ENCODE results near the gene NIFK.
"Not testable (repeated sequence)": the region's sequence is repeated elsewhere in the genome, so short reads cannot be mapped to it uniquely, and the experiment has no call there.

The NIFK gene

DNA sequence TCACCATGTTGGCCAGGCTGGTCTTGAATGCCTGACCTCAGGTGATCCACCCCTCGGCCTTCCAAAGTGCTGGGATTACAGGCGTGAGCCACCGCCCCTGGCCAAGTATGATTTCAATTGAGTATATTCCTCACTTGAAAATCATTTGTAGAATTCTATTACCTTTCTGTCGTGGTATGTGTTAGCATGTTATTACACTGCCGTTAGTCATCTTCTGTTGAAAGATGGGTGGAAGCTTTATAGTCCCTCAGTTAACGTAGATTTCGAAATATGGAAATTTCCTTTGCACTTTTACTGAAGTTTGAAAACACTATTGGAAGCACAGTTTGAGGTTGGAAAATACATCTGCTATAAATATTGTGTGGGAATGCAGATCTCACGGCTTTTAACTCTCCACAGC is 14.7 kb downstream of the NIFK start:
- Histone ChIP-seq H3K27me3 (ENCODE audit: insufficient read depth, low read depth) (no peaks in the 10 kb centered on the region), H2AFZ (ENCODE audit: low read depth) (no peak overlapping the region), H3K4me1 (ENCODE audit: low read depth, poor library complexity, severe bottlenecking) (no peaks in the 10 kb centered on the region), H3K79me2 (ENCODE audit: insufficient read depth, low read depth) (no peaks in the 10 kb centered on the region), H3K27ac (no peak overlapping the region), H3K9ac (no peak overlapping the region), H3K4me2 (no peak overlapping the region), H4K20me1 (ENCODE audit: insufficient read depth) (no peaks in the 10 kb centered on the region), H3K4me3 (IDR thresholded peaks at IDR 0.05; ENCODE audit: insufficient read depth, low read depth, low read length) (no peak overlapping the region), H3K36me3 (ENCODE audit: insufficient read depth) (no peaks in the 10 kb centered on the region)
- TF ChIP-seq, protein P1, sequence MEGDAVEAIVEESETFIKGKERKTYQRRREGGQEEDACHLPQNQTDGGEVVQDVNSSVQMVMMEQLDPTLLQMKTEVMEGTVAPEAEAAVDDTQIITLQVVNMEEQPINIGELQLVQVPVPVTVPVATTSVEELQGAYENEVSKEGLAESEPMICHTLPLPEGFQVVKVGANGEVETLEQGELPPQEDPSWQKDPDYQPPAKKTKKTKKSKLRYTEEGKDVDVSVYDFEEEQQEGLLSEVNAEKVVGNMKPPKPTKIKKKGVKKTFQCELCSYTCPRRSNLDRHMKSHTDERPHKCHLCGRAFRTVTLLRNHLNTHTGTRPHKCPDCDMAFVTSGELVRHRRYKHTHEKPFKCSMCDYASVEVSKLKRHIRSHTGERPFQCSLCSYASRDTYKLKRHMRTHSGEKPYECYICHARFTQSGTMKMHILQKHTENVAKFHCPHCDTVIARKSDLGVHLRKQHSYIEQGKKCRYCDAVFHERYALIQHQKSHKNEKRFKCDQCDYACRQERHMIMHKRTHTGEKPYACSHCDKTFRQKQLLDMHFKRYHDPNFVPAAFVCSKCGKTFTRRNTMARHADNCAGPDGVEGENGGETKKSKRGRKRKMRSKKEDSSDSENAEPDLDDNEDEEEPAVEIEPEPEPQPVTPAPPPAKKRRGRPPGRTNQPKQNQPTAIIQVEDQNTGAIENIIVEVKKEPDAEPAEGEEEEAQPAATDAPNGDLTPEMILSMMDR (conservative IDR thresholded peaks at IDR 0.05; ENCODE audit: low read depth, low read length): no peak

DNA sequence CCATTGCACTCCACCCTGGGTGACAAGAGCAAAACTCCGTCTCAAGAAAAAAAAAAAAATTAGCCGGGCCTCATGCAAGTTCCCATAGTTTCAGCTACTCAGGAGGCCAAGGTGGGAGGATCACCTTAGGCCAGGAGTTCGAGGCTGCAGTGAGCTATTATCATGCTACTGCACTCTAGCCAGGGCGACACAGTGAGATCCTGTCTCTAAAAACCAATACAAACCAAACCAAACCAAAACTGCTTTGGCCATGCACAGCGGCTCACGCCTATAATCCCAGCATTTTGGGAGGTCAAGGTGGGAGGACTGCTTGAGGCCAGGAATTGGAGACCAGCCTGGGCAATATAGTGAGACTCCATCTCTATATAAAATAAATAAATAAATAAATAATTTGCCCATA is 19.1 kb downstream of the NIFK start:
- no peak overlapping the region for H3K9ac ChIP-seq
- H4K20me1 ChIP-seq (ENCODE audit: insufficient read depth): no peaks in the 10 kb centered on the region
- no peak overlapping the region for H3K4me3 ChIP-seq (IDR thresholded peaks at IDR 0.05; ENCODE audit: insufficient read depth, low read depth, low read length)
- TF ChIP-seq, protein P1 (conservative IDR thresholded peaks at IDR 0.05; ENCODE audit: low read depth, low read length): no peak
- no peaks in the 10 kb centered on the region for H3K79me2 ChIP-seq (ENCODE audit: insufficient read depth, low read depth)
- H3K36me3 ChIP-seq (ENCODE audit: insufficient read depth): no peaks in the 10 kb centered on the region
- H2AFZ ChIP-seq (ENCODE audit: low read depth): no peak overlapping the region
- H3K4me1 ChIP-seq (ENCODE audit: low read depth, poor library complexity, severe bottlenecking): no peaks in the 10 kb centered on the region
- H3K27ac ChIP-seq: no peak overlapping the region
- H3K27me3 ChIP-seq (ENCODE audit: insufficient read depth, low read depth): no peaks in the 10 kb centered on the region
- no peak overlapping the region for H3K4me2 ChIP-seq

DNA sequence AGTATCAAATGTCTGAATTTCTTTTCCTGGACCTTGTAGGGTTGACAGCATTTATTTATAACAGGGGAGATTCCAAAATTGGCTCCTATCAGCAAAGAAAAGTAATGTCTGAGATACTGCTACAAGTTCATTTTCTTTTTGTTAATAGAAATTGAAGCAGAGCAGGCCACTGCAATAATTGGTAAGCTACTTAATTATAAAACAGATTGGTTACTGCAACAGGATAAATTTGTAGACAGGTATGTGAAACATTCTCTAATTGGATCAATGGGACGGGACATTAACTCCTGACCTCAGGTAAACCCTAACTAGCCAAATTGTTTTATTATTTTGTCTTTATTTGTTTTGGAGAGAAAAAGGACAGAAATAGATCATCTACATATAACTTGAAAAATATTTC is 20.5 kb downstream of the NIFK start:
- Histone ChIP-seq H4K20me1 (ENCODE audit: insufficient read depth) (no peaks in the 10 kb centered on the region), H3K27me3 (ENCODE audit: insufficient read depth, low read depth) (no peaks in the 10 kb centered on the region), H2AFZ (ENCODE audit: low read depth) (no peak overlapping the region), H3K36me3 (ENCODE audit: insufficient read depth) (no peaks in the 10 kb centered on the region), H3K9ac (no peak overlapping the region), H3K4me3 (IDR thresholded peaks at IDR 0.05; ENCODE audit: insufficient read depth, low read depth, low read length) (no peak overlapping the region), H3K79me2 (ENCODE audit: insufficient read depth, low read depth) (no peaks in the 10 kb centered on the region), H3K4me2 (no peak overlapping the region), H3K27ac (no peak overlapping the region), H3K4me1 (ENCODE audit: low read depth, poor library complexity, severe bottlenecking) (no peaks in the 10 kb centered on the region)
- TF ChIP-seq, protein P1 (conservative IDR thresholded peaks at IDR 0.05; ENCODE audit: low read depth, low read length): no peak

DNA sequence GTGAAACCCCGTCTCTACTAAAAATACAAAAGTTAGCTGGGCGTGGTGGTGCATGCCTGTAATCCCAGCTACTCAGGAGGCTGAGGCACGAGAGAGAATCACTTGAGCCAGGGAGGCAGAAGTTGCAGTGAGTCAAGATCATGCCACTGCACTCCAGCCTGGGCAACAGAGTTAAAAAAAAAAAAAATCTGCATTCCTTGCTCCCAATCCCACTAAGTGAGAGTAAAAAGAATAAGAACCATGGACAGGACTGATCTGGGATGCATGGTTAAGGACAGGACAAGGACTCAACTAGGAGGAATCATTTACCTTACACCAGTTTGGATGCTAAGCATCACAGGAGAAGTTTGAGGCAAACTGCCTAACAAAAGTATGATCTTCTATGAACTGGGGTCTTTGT is 25.2 kb downstream of the NIFK start:
- H3K9ac ChIP-seq; H3K79me2 ChIP-seq (ENCODE audit: insufficient read depth, low read depth); H3K27me3 ChIP-seq (ENCODE audit: insufficient read depth, low read depth); H3K4me1 ChIP-seq (ENCODE audit: low read depth, poor library complexity, severe bottlenecking); H3K4me2 ChIP-seq; H2AFZ ChIP-seq (ENCODE audit: low read depth); H3K4me3 ChIP-seq (IDR thresholded peaks at IDR 0.05; ENCODE audit: insufficient read depth, low read depth, low read length); H3K27ac ChIP-seq; H4K20me1 ChIP-seq (ENCODE audit: insufficient read depth); H3K36me3 ChIP-seq (ENCODE audit: insufficient read depth): not testable (repeated sequence)

DNA sequence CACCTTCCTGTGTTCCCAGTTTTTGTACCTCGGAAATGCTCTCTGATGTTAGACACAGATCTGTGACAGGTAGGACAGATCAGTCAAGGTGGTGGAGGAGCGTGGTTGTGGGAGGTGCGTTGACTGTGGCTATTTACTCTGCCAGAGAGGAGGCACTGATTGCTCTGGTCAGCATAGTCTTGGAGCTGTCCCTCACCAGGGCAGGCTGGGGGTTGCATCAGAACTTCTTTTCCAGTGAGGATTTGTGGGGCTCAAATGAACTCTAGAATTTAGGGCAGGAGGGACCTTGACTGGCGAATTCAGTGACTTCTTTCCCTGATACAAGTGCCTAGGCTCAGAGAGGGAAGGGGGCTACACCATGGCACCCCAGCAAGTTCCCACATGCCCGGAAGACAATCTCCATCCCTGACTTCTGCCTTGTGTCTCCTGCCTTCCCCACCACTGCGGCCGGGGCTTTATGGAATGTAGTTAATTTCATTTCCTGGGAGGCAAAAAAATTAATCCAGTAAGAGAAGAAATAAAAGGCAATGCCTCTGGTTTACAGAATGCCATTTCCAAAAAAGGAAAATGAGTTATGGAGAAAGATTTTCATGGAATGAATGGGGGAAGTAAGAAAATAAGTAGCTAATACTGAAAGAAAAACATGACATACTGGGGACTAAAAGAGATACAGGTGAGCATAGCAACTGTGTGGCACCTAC is 26.1 kb downstream of the NIFK start:
- Histone ChIP-seq H3K79me2 (ENCODE audit: insufficient read depth, low read depth) (no peaks in the 10 kb centered on the region), H3K27me3 (ENCODE audit: insufficient read depth, low read depth) (no peaks in the 10 kb centered on the region), H3K4me2 (no peak overlapping the region), H3K9ac (no peak overlapping the region), H2AFZ (ENCODE audit: low read depth) (no peak overlapping the region), H3K4me3 (IDR thresholded peaks at IDR 0.05; ENCODE audit: insufficient read depth, low read depth, low read length) (no peak overlapping the region), H3K4me1 (ENCODE audit: low read depth, poor library complexity, severe bottlenecking) (no peaks in the 10 kb centered on the region), H3K27ac (no peak overlapping the region), H4K20me1 (ENCODE audit: insufficient read depth) (no peaks in the 10 kb centered on the region), H3K36me3 (ENCODE audit: insufficient read depth) (no peaks in the 10 kb centered on the region)
- TF ChIP-seq, protein P1 (conservative IDR thresholded peaks at IDR 0.05; ENCODE audit: low read depth, low read length): no peak

Measured in KMS-11 (cell line).